Fibroblast of skin of abdomen (primary cell): ENCODE results near the gene RSU1.
"Not testable (repeated sequence)": the region's sequence is repeated elsewhere in the genome, so short reads cannot be mapped to it uniquely, and the experiment has no call there.

ENCODE experiments used
- DNase-seq: peaks from one replicate; pipeline ENCODE4 v3.0.0-alpha.2; 2013

Gene RSU1

GRCh38 chr10:16779384-16779915 is 37.8 kb downstream of the RSU1 start:
- no peak for DNase-seq

- DNase-seq = peak; percentile 36
Observed at GRCh38 chr10:16777473-16778370, 39.5 kb downstream of the RSU1 start.

GRCh38 chr10:16776896-16777295 is 40.3 kb downstream of the RSU1 start:
- DNase-seq = no peak

DNA sequence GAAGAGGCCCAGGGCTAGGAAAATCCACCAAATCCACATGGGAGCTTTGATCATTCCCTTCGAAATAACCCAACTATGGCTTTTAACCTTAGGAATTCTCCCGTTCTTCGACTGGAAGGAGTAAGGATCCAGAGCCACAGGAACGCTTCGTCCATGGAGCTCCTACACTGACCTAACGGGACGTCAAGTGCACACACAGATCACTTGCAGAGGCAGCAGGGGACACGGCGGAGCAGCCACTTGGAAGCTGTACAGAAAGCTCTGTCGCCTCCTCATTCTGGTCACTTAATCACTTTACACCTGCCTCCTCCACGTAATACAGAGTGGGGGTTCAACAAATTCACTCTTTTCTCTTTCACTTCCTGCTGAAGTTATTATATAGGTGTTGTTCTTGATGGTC is 43.9 kb downstream of the RSU1 start:
- DNase-seq = no peak

DNA sequence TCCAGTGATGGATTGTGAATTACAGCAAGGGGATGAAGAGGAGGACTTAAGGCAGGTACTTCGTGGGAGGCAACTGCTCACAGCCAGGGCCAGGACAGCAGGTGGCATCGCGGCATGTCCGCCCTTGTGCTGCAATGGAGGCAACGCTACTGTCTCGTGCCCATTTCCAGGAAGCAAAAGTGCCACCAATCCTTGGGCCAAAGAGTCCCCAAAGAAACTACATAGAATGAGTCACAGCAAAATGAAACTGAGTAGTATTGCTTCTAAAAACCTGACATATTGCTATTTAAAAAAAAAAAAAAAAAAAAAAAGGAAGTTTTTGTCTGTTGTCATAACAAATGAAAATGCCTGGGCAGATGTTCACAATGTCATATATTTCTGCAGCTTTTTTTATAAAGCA is 46.6 kb downstream of the RSU1 start:
- no peak for DNase-seq

DNA sequence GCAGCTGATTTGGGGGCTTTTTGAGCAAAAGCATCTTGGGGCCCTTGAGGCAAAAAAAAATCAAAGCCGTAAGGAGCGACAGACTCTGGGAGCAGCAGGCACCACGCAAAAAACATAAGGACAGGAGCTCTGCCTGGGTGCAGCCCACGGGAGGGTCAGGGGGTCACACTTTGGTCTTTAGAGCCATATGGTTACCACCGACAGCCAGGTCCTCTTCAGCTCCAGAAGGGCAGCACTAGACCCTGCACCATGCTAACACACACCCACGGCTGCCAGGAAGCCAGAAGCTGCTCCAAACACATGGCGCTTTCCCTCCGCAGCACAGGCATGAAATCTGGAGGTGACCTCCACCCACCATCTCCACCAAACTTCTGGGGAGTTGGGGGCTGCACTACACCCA is 47.1 kb downstream of the RSU1 start:
- DNase-seq = no peak

GRCh38 chr10:16769331-16769730 is 47.9 kb downstream of the RSU1 start:
- no peak for DNase-seq

DNA sequence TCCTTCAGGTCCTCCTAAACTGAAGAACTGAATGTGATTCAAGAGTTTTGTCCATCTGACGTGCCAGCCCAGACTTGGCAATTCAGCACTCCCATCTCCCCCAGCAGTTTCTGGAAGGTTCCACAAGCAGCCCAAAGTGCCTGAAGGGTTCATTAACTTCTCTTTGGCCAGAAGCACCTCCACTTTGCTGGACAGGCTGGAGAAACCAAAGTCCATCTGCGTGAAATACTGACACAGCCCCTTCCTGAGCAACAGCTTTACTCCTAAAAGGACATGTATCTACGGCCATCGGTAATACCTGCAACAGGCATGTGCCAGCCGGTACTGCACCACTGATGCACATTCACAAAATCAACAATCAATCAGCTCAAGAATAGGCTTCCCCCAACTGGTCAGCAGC is 48.5 kb downstream of the RSU1 start:
- DNase-seq = no peak

GRCh38 chr10:16765509-16766375 is 51.5 kb downstream of the RSU1 start:
- no peak for DNase-seq

DNA sequence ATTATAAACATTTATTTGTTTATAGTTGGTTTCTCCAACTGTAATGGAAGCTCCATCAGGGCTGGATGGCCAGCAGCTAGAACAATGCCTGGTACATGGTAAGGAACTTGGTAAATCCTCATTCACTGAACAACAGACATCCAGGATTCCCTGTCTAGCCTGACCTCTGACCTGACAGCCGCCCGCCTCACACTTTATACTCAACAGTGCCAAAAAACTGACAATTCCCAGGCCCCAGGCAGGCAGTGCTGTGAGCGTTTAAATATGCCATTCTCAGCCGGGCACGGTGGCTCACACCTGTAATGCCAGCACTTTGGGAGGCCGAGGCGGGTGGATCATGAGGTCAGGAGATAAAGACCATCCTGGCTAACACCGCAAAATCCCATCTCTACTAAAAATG is 55.9 kb downstream of the RSU1 start:
- no peak for DNase-seq

- peak; percentile 83 for DNase-seq
Observed at GRCh38 chr10:16756561-16757221, 60.5 kb downstream of the RSU1 start.

DNA sequence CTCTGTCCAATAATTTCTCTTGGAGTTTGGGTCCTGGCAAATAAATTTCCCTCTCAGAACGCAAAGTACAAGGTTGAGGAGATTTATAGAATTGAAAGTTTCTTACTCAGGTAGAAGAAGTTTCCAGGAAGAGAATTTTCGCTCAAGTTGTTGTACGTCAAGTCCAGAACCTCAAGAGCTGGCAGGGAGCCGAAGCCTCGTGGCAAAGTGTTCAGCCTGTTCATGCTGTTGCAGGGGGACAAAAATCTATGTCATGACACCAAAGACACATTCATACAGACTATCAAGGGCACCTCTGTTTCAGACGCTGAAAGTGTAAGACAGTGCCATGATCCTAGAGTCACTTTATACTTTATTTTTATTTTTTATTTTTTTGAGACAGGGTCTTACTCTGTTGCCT is 62.5 kb downstream of the RSU1 start:
- no peak for DNase-seq

DNA sequence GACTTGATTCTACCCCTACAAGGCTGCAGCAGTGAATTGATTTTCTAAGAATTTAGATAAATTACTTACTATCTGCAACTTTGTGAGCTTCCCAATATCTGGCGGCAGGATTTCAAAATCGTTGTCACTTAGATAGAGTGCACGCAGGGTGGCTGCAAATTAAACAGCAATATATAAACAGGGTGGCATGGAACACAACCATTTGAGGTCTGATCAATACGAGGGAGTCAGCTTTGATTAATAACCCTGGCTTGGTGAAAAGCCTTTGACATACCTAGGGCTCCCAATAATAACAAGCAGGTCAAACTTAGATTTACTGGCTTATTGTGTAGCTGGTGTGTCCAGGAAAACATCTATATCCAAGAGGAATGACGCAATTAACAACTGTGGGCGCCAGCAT is 64.4 kb downstream of the RSU1 start:
- not testable (repeated sequence) for DNase-seq

DNA sequence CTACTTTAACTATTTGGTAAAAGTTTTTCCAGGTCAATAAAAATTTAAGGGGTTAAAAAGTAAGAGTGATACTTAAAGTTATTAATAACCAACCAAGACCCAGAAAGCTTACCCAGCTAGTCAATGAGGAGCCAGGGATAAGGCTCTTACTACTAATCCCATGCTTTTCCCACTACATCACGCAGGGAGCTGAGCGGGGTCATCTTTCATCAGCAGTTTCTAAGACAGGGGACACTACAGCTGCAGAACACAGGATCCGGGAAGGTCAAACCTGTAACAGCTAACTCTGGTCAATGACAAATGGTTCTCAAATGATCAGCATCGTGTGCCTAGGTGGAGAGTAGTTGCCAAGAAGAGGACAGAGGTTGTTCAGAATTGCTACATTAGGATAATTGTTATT is 65.1 kb downstream of the RSU1 start:
- DNase-seq = no peak

DNA sequence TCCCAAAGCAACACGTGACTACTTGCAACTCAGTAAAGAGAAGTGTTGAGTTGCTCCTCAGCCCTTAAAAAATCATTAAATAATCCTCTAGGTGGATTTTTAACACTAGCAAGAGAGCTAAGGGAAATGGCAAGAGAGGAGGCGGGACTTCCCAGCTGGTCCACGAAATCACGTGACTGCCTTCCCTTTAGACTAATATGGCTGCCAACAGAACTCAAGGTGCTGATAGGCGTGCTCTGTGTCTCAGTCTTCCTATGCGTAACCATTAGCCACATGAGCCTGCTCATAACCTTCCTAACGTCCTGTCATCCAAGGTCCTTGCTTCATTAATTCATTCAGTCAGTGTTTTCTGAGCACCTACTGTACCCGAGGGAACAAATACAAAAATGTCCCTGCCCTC is 66.0 kb downstream of the RSU1 start:
- DNase-seq = no peak

DNA sequence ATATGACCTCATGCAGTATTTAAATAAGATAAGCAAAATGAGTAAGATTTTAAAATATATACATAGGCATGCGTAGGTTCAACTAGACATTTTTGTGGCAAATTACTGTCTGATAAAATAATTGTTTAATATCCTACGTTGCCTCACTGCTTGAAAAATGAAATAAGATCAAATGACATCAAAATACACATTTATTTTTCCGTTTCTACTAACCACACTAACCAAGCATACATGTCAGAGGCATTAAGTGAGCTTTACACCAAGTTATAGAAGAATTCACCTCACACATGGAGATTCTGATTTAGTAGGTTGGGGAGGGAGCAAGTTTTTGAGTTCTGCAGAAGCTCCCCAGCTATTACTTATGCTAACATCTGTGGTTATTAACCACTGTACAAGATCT is 66.8 kb downstream of the RSU1 start:
- DNase-seq = no peak

DNA sequence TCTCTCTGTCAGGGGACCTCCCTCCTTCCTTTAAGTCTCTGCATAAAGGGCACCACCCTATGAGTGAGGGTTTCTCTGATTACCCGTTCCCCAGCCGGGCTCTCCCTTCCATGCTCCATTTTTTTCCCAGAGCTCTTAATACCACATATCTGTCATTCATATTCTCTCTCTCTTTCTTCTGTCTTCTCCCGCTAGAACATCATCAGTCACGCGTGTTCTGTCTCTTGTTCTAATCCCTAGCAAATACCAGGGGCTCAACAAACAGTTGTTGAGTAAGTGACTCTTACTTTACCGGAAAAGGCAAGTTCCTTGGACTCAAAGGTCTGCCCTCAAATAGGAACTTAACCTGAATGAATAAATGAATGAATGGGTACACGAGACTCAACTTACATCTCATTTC is 68.5 kb downstream of the RSU1 start:
- no peak for DNase-seq

DNA sequence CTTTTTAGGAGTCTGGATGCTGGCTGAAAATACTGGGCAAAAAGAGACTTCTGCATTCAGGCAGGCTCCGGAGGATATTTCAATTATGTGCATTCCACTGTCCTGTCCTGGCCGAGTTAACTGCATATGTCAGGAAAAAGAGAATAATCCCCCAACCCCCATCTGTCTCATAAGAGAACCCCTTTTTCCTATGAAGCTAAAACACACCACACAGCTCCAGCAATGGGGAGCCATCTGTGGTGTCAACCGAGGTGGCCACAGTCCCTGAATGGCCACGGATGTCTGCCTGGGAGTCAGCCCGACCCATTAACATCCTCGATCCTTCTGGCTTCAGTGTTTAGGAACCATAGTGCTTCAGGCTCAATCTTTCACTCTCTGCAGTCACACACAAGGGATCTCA is 70.4 kb downstream of the RSU1 start:
- no peak for DNase-seq

- DNase-seq = no peak
Observed at GRCh38 chr10:16745061-16745460, 72.2 kb downstream of the RSU1 start.

DNA sequence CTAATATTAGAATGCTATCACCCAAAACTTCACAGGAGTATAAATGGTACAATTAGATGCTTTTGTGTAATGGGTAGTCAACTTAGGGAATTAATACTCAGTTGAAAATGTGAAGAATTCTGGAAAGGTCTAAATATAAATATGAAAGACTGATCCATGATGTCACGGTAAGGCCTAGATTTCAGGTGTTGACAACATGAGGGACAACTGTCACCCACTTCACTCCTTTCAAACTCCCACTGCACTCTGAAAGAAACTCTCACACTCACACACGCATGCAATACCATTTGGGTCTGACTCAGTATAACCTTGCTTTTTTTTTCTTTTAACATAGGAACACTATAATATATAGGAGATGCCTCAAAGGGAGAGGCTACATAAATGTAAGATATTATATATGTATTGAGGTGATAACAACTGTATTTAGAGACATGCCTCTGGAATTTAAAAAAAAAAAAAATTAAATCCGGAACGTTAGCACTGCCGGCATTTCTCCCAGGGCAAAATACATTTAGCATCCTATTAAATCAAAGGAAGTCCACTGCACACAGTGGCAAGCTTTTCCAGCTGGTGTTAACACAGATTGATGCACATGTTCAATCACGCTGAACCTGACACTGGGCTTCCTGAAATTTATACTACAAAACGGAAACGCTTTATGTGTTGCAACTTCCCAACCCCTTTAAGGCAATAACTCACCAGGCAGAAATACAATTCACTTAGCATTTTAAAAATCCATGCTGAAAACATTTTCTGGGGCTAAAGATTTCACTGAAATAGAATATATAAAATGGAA is 74.9 kb downstream of the RSU1 start:
- DNase-seq = no peak

DNA sequence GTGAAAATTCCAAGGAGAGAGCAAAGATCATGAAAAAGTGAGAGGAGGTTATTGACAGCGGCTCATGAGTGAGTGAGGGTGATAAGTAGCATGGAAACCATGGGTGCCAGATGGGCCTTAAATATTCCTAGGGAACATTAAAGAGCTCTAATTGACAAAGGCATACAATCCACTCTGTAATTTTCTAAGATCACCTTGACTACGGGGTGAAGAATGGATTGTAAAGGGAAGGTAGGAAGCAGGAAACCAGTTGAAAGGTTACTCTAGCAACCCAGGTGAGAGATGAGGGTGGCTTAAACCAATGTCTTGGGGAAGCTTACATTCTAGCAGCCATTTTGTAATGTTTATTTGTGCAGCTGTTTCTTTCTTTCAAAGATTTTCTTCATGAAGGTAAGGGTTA is 75.7 kb downstream of the RSU1 start:
- DNase-seq = no peak

DNA sequence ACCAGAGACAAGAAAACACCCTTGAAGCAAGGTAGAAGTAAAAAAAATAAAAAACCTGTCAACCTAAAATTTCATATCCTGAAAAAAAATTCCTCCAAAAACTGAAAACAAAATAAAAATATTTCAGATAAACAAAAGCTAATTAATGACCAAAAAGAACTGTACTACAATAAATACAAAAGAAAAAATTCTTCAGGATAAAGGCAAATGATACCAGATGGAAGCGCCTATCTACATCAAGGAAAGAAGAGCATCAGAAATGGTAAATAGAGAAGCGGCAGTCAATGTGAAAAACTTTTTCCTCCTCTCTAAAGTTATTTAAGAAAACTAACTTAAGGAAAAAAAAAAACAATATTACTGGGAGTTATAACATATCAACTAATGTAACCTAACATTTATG is 79.8 kb downstream of the RSU1 start:
- no peak for DNase-seq
